ENCODE measurements around the gene UMODL1.
A peak's percentile ranks its signal among the peaks of the same experiment; 100 is the strongest.

The UMODL1 gene

GRCh38 chr21:42149656-42150473 is 78.7 kb downstream of the UMODL1 start:
- DNase-seq (ENCODE audit: low spot score) = no peak

GRCh38 chr21:42150474-42151085 is 79.5 kb downstream of the UMODL1 start:
- DNase-seq (ENCODE audit: low spot score) = no peak

- DNase-seq (ENCODE audit: low spot score) = no peak
Observed at GRCh38 chr21:42151148-42151947, 80.2 kb downstream of the UMODL1 start.

- DNase-seq (ENCODE audit: low spot score) = no peak
Observed at GRCh38 chr21:42151948-42152220, 80.8 kb downstream of the UMODL1 start.

- no peak for DNase-seq (ENCODE audit: low spot score)
Observed at GRCh38 chr21:42153046-42153686, 82.0 kb downstream of the UMODL1 start.

GRCh38 chr21:42153746-42154145 is 82.6 kb downstream of the UMODL1 start:
- DNase-seq (ENCODE audit: low spot score) = no peak

- no peak for DNase-seq (ENCODE audit: low spot score)
Observed at GRCh38 chr21:42154237-42155044, 83.3 kb downstream of the UMODL1 start.

- no peak for DNase-seq (ENCODE audit: low spot score)
Observed at GRCh38 chr21:42155045-42155855, 84.1 kb downstream of the UMODL1 start.

GRCh38 chr21:42156690-42157605 is 85.8 kb downstream of the UMODL1 start:
- DNase-seq (ENCODE audit: low spot score) = peak; percentile 98

GRCh38 chr21:42157606-42158310 is 86.6 kb downstream of the UMODL1 start:
- DNase-seq (ENCODE audit: low spot score) = no peak

- DNase-seq (ENCODE audit: low spot score) = no peak
Observed at GRCh38 chr21:42158846-42159245, 87.7 kb downstream of the UMODL1 start.

- no peak for DNase-seq (ENCODE audit: low spot score)
Observed at GRCh38 chr21:42159560-42160110, 88.5 kb downstream of the UMODL1 start.

- no peak for DNase-seq (ENCODE audit: low spot score)
Observed at GRCh38 chr21:42160111-42160721, 89.1 kb downstream of the UMODL1 start.

- DNase-seq (ENCODE audit: low spot score) = no peak
Observed at GRCh38 chr21:42160765-42161164, 89.6 kb downstream of the UMODL1 start.

GRCh38 chr21:42161401-42161955 is 90.4 kb downstream of the UMODL1 start:
- DNase-seq (ENCODE audit: low spot score) = no peak

- no peak for DNase-seq (ENCODE audit: low spot score)
Observed at GRCh38 chr21:42161956-42162681, 91.0 kb downstream of the UMODL1 start.

- DNase-seq (ENCODE audit: low spot score) = no peak
Observed at GRCh38 chr21:42162831-42163510, 91.9 kb downstream of the UMODL1 start.

Data from Ammon's horn (tissue), 1 donor.